HG03103 (cell line): ENCODE data around the gene SBF2.
"Not testable (repeated sequence)": the region's sequence is repeated elsewhere in the genome, so short reads cannot be mapped to it uniquely, and the experiment has no call there.

ENCODE experiments used
- ATAC-seq: cut with Tn5 transposase; IDR thresholded peaks from one replicate; pipeline ENCODE4 v1.9.1; 2021; ENCODE audit warnings: low read depth; ENCODE audit not compliant: unreplicated experiment

SBF2 gene

GRCh38 chr11:9930562-9931331 lies 363.3 kb downstream of the SBF2 start:
- not testable (repeated sequence) for ATAC-seq

- no peak for ATAC-seq
These were observed 366.3 kb downstream of the SBF2 start for GRCh38 chr11:9927670-9928069.

- no peak for ATAC-seq
These were observed 370.7 kb downstream of the SBF2 start for GRCh38 chr11:9923280-9923679.

GRCh38 chr11:9922806-9923205 lies 371.2 kb downstream of the SBF2 start:
- ATAC-seq: no peak

GRCh38 chr11:9916480-9916879 lies 377.5 kb downstream of the SBF2 start:
- no peak for ATAC-seq

GRCh38 chr11:9914064-9914463 lies 380.0 kb downstream of the SBF2 start:
- no peak for ATAC-seq

- ATAC-seq: no peak
These were observed 387.8 kb downstream of the SBF2 start for GRCh38 chr11:9905960-9906791.

GRCh38 chr11:9905501-9905951 lies 388.5 kb downstream of the SBF2 start:
- ATAC-seq: no peak

GRCh38 chr11:9903579-9903978 lies 390.4 kb downstream of the SBF2 start:
- ATAC-seq: no peak

GRCh38 chr11:9901943-9902342 lies 392.1 kb downstream of the SBF2 start:
- no peak for ATAC-seq

- not testable (repeated sequence) for ATAC-seq
These were observed 393.8 kb downstream of the SBF2 start for GRCh38 chr11:9900253-9900652.

GRCh38 chr11:9899676-9900075 lies 394.3 kb downstream of the SBF2 start:
- ATAC-seq: no peak

GRCh38 chr11:9896902-9897301 lies 397.1 kb downstream of the SBF2 start:
- ATAC-seq: no peak

GRCh38 chr11:9895006-9895405 lies 399.0 kb downstream of the SBF2 start:
- no peak for ATAC-seq

- no peak for ATAC-seq
These were observed 400.5 kb downstream of the SBF2 start for GRCh38 chr11:9893474-9893873.

- ATAC-seq: no peak
These were observed 405.1 kb downstream of the SBF2 start for GRCh38 chr11:9888938-9889337.

GRCh38 chr11:9887472-9887871 lies 406.5 kb downstream of the SBF2 start:
- ATAC-seq: no peak

- ATAC-seq: no peak
These were observed 407.4 kb downstream of the SBF2 start for GRCh38 chr11:9886595-9886994.

- no peak for ATAC-seq
These were observed 409.4 kb downstream of the SBF2 start for GRCh38 chr11:9884601-9885000.

- no peak for ATAC-seq
These were observed 413.4 kb downstream of the SBF2 start for GRCh38 chr11:9880657-9881056.

GRCh38 chr11:9878936-9879335 lies 415.1 kb downstream of the SBF2 start:
- no peak for ATAC-seq

GRCh38 chr11:9876331-9876730 lies 417.7 kb downstream of the SBF2 start:
- no peak for ATAC-seq
